Fibroblast of lung (primary cell): ENCODE data around the gene CLTA. TPM values are rescaled to one million over a fixed set of nuclear protein-coding genes. Genes with fewer than 3 reads are reported as not detected.

Experiments used
- DNase-seq, 2 donors: peaks; one replicate each; pipeline versions ENCODE4 v3.0.0 to v3.0.0-alpha.2; 2010; ENCODE audit warnings: low read depth in 2 of 2
- H2AFZ ChIP-seq: 2 replicates; pipeline ENCODE4 v1.5.1; 2012; ENCODE audit warnings: low read length, control low read depth, inconsistent platforms
- H3K27ac ChIP-seq: 2 replicates; pipeline ENCODE4 v1.5.1; 2011; ENCODE audit warnings: low read length, control low read depth; ENCODE audit not compliant: insufficient read depth
- H3K27me3 ChIP-seq: 2 replicates; pipeline ENCODE4 v1.5.1; 2011; ENCODE audit warnings: mild to moderate bottlenecking, low read length; ENCODE audit not compliant: control insufficient read depth, insufficient read depth
- H3K36me3 ChIP-seq: 2 replicates; pipeline ENCODE4 v1.5.1; 2011; ENCODE audit warnings: low read length; ENCODE audit not compliant: control insufficient read depth, insufficient read depth
- H3K4me1 ChIP-seq: 2 replicates; pipeline ENCODE4 v1.5.1; 2011; ENCODE audit warnings: low read length; ENCODE audit not compliant: control insufficient read depth, insufficient read depth; ENCODE audit errors: extremely low read depth
- H3K4me2 ChIP-seq: 2 replicates; pipeline ENCODE4 v1.5.1; 2011; ENCODE audit warnings: low read length, control low read depth; ENCODE audit not compliant: insufficient read depth; ENCODE audit errors: extremely low read depth
- H3K4me3 ChIP-seq, 4 experiments: fragments of 200-600 bp in 1 of 4; sonication (generic) in 1 of 4; replicated peaks in 1 of 4; 2 replicates each; pipeline ENCODE4 v1.5.1; 2011 to 2016; ENCODE audit warnings: low read length in 4 of 4, low read depth in 3 of 4, mild to moderate bottlenecking in 3 of 4, control low read depth in 2 of 4, inconsistent platforms in 1 of 4, mixed read lengths in 1 of 4; ENCODE audit not compliant: insufficient read depth in 1 of 4; ENCODE audit errors: control extremely low read depth in 1 of 4
- H3K79me2 ChIP-seq: 2 replicates; pipeline ENCODE4 v1.5.1; 2012; ENCODE audit warnings: mild to moderate bottlenecking, low read length, inconsistent platforms; ENCODE audit not compliant: control insufficient read depth, insufficient read depth
- H3K9ac ChIP-seq: 2 replicates; pipeline ENCODE4 v1.5.1; 2011; ENCODE audit warnings: mild to moderate bottlenecking, low read length, control low read depth; ENCODE audit not compliant: insufficient read depth
- H3K9me3 ChIP-seq: 2 replicates; pipeline ENCODE4 v1.5.1; 2012; ENCODE audit warnings: low read depth, low read length; ENCODE audit not compliant: control insufficient read depth, insufficient read depth
- H4K20me1 ChIP-seq: 2 replicates; pipeline ENCODE4 v1.5.1; 2011; ENCODE audit warnings: low read length; ENCODE audit not compliant: control insufficient read depth, insufficient read depth; ENCODE audit errors: extremely low read depth
- CTCF ChIP-seq, 2 donors: IDR thresholded peaks in 1 of 2; conservative IDR thresholded peaks in 1 of 2; 1 replicate in 1 of 2; 2 replicates in 1 of 2; pipeline ENCODE4 v1.5.1; 2011 to 2012; ENCODE audit warnings: low read length in 2 of 2, control low read depth in 1 of 2, inconsistent platforms in 1 of 2, low read depth in 1 of 2, mild to moderate bottlenecking in 1 of 2
- EZH2 ChIP-seq: IDR thresholded peaks from 2 replicates; pipeline ENCODE4 v1.5.1; 2012; ENCODE audit warnings: low read length, control low read depth, mild to moderate bottlenecking; ENCODE audit errors: missing control alignments
- polyA plus RNA-seq, 2 donors: library from polyadenylated mRNA; depleted of rRNA in 1 of 2; stranded (reverse) in 1 of 2; unstranded in 1 of 2; fragments of >200 nt; gene quantifications; 2 replicates each; pipeline ENCODE4 v1.2.1, GENCODE V29; 2011 to 2012; ENCODE audit warnings: missing spikeins in 1 of 2
- total RNA-seq: library from RNA; depleted of rRNA; stranded (reverse); fragments of >200 nt; gene quantifications from 2 replicates; pipeline ENCODE4 v1.2.1, GENCODE V29; 2014

Gene CLTA
- total and polyA plus RNA-seq, 2 donors (not counting 1 experiment from before 2014, with no cell fraction given): 238 to 341 TPM

- Histone ChIP-seq H3K27me3 (no peaks in the 10 kb centered on the region), H3K79me2 (no peaks in the 10 kb centered on the region), H3K9ac (peak overlapping the region; percentile 21), H3K4me1 (peaks cover 8% of the 10 kb centered on the region), H3K4me3 (no peak overlapping the region), H3K9me3 (no peaks in the 10 kb centered on the region), H3K4me2 (peak overlapping the region; percentile 52), H3K27ac (peak overlapping the region; percentile 76), H3K36me3 (peaks cover under 1% of the 10 kb centered on the region), H4K20me1 (no peaks in the 10 kb centered on the region), H2AFZ (peak overlapping the region; percentile 13)
- DNase-seq: peak; percentile 65 to 66
- TF ChIP-seq CTCF (conservative IDR thresholded peaks at IDR 0.05 in 1 of 2, IDR thresholded peaks at IDR 0.05 in 1 of 2; ENCODE audit: low read depth in 1 of 2, low read length in 2 of 2): no peak
- TF ChIP-seq EZH2: no peak
These were observed 36.3 kb upstream of the CLTA start for GRCh38 chr9:36154331-36154952.

- H2AFZ ChIP-seq: no peak overlapping the region
- no peaks in the 10 kb centered on the region for H4K20me1 ChIP-seq
- H3K36me3 ChIP-seq: no peaks in the 10 kb centered on the region
- no peak for DNase-seq
- H3K4me1 ChIP-seq: peaks cover 9% of the 10 kb centered on the region
- H3K4me2 ChIP-seq: no peak overlapping the region
- H3K4me3 ChIP-seq: no peak overlapping the region
- no peak overlapping the region for H3K9ac ChIP-seq
- H3K27me3 ChIP-seq: no peaks in the 10 kb centered on the region
- H3K79me2 ChIP-seq: no peaks in the 10 kb centered on the region
- no peak for TF ChIP-seq EZH2
- TF ChIP-seq CTCF (conservative IDR thresholded peaks at IDR 0.05 in 1 of 2, IDR thresholded peaks at IDR 0.05 in 1 of 2; ENCODE audit: low read depth in 1 of 2, low read length in 2 of 2): no peak
- H3K27ac ChIP-seq: no peak overlapping the region
- H3K9me3 ChIP-seq: no peaks in the 10 kb centered on the region
These were observed 34.6 kb upstream of the CLTA start for GRCh38 chr9:36156116-36156515.

- no peaks in the 10 kb centered on the region for H3K79me2 ChIP-seq
- no peaks in the 10 kb centered on the region for H3K36me3 ChIP-seq
- H4K20me1 ChIP-seq: no peaks in the 10 kb centered on the region
- H3K9ac ChIP-seq: no peak overlapping the region
- no peak for TF ChIP-seq CTCF (conservative IDR thresholded peaks at IDR 0.05 in 1 of 2, IDR thresholded peaks at IDR 0.05 in 1 of 2; ENCODE audit: low read depth in 1 of 2, low read length in 2 of 2)
- no peak overlapping the region for H3K4me3 ChIP-seq
- no peak overlapping the region for H2AFZ ChIP-seq
- H3K9me3 ChIP-seq: no peaks in the 10 kb centered on the region
- H3K4me2 ChIP-seq: no peak overlapping the region
- no peak overlapping the region for H3K27ac ChIP-seq
- DNase-seq: peak; percentile 35 to 80
- peaks cover 24% of the 10 kb centered on the region for H3K4me1 ChIP-seq
- H3K27me3 ChIP-seq: no peaks in the 10 kb centered on the region
These were observed 32.6 kb upstream of the CLTA start for GRCh38 chr9:36158122-36158521.
